Upper lobe of right lung (tissue), 1 donor: ENCODE data around the gene SHMT2. TPM values are rescaled to one million over a fixed set of nuclear protein-coding genes. Genes with fewer than 3 reads are reported as not detected.

ENCODE experiments used
- ATAC-seq: fragments of 200-7000 bp; cut with Tn5 transposase; one replicate; pipeline ENCODE4 v1.9.1; 2020; ENCODE audit warnings: mild to moderate bottlenecking, moderate library complexity
- DNase-seq: peaks from one replicate; pipeline ENCODE4 v3.0.0-alpha.2; 2020
- H3K27ac ChIP-seq: fragments of 200-600 bp; one replicate; pipeline ENCODE4 v1.8.0; 2022
- H3K27me3 ChIP-seq: fragments of 200-600 bp; one replicate; pipeline ENCODE4 v1.8.0; 2022; ENCODE audit warnings: mild to moderate bottlenecking
- H3K36me3 ChIP-seq: fragments of 200-600 bp; one replicate; pipeline ENCODE4 v1.8.0; 2022
- H3K4me1 ChIP-seq: fragments of 200-600 bp; one replicate; pipeline ENCODE4 v1.8.0; 2022
- H3K4me3 ChIP-seq: fragments of 200-600 bp; one replicate; pipeline ENCODE4 v1.8.0; 2022; ENCODE audit warnings: mild to moderate bottlenecking
- H3K9me3 ChIP-seq: fragments of 200-600 bp; one replicate; pipeline ENCODE4 v1.8.0; 2022
- CTCF ChIP-seq: fragments of 200-600 bp; IDR thresholded peaks from one replicate; pipeline ENCODE4 v1.8.0; 2022; ENCODE audit warnings: antibody characterized with exemption
- intact Hi-C: fragments of 100-400 bp; cut with DNase I; formaldehyde crosslinking; loops from one replicate; pipeline ENCODE4 v1.11.0; 2022
- total RNA-seq: library from RNA; stranded (reverse); fragmentation: NEBNext Ultra II Directional; extraction: Animal tissue kit (Norgen Biotek cat#: 25700); gene quantifications from one replicate; pipeline ENCODE4 v1.2.1, GENCODE V29; 2021
- donor health status: DM: no; HTN: yes; CAD: no; lungs with severe emphysema.

Gene SHMT2
- total RNA-seq, 1 donor from 2014 or later = 59.2 TPM

- H3K36me3 ChIP-seq = peaks cover 66% of the 10 kb centered on the region
- no peak for DNase-seq
- no peak for TF ChIP-seq CTCF
- peaks cover 9% of the 10 kb centered on the region for H3K27me3 ChIP-seq
- peaks cover 4% of the 10 kb centered on the region for H3K4me1 ChIP-seq
- intact Hi-C loops = no loop called here
- ATAC-seq = no peak
- H3K27ac ChIP-seq = no peak overlapping the region
- no peaks in the 10 kb centered on the region for H3K9me3 ChIP-seq
- no peak overlapping the region for H3K4me3 ChIP-seq
Observed at GRCh38 chr12:57209916-57210315, 19.6 kb upstream of the SHMT2 start.

- intact Hi-C loops = no loop called here
- ATAC-seq = no peak
Observed at GRCh38 chr12:57210461-57210860, 19.1 kb upstream of the SHMT2 start.

GRCh38 chr12:57210926-57211692, 18.4 kb upstream of the SHMT2 start:
- Histone ChIP-seq H3K4me3 (no peak overlapping the region), H3K4me1 (peaks cover 12% of the 10 kb centered on the region), H3K27ac (no peak overlapping the region), H3K27me3 (peaks cover 20% of the 10 kb centered on the region), H3K36me3 (peaks cover 54% of the 10 kb centered on the region), H3K9me3 (no peaks in the 10 kb centered on the region)
- intact Hi-C loops = no loop called here
- ATAC-seq (no peak), DNase-seq (no peak)
- no peak for TF ChIP-seq CTCF

More at GRCh38 chr12:57210461-57210860, 19.1 kb upstream of the SHMT2 start:
- H3K27ac ChIP-seq = no peak overlapping the region
- H3K36me3 ChIP-seq = peaks cover 60% of the 10 kb centered on the region
- H3K4me3 ChIP-seq = no peak overlapping the region
- H3K27me3 ChIP-seq = peaks cover 13% of the 10 kb centered on the region
- H3K9me3 ChIP-seq = no peaks in the 10 kb centered on the region
- TF ChIP-seq CTCF = no peak
- no peak for DNase-seq
- H3K4me1 ChIP-seq = peaks cover 6% of the 10 kb centered on the region

- no peak overlapping the region for H3K27ac ChIP-seq
- ATAC-seq (no peak), DNase-seq (no peak)
- H3K27me3 ChIP-seq = peaks cover 27% of the 10 kb centered on the region
- intact Hi-C loops = no loop called here
- TF ChIP-seq CTCF = no peak
- H3K9me3 ChIP-seq = no peaks in the 10 kb centered on the region
- H3K4me1 ChIP-seq = peaks cover 18% of the 10 kb centered on the region
- H3K36me3 ChIP-seq = peaks cover 45% of the 10 kb centered on the region
- no peak overlapping the region for H3K4me3 ChIP-seq
Observed at GRCh38 chr12:57211791-57212700, 17.5 kb upstream of the SHMT2 start.

GRCh38 chr12:57212701-57213057, 16.8 kb upstream of the SHMT2 start:
- peaks cover 39% of the 10 kb centered on the region for H3K36me3 ChIP-seq
- no peak for DNase-seq
- H3K27me3 ChIP-seq = peaks cover 33% of the 10 kb centered on the region
- H3K27ac ChIP-seq = no peak overlapping the region
- no peak for TF ChIP-seq CTCF
- peaks cover 24% of the 10 kb centered on the region for H3K4me1 ChIP-seq
- no peak overlapping the region for H3K4me3 ChIP-seq
- ATAC-seq = no peak
- intact Hi-C loops = no loop called here
- no peaks in the 10 kb centered on the region for H3K9me3 ChIP-seq
